ENCODE measurements around the gene KLHL14. TPM values are rescaled to one million over a fixed set of nuclear protein-coding genes. Genes with fewer than 3 reads are reported as not detected.

The KLHL14 gene
- total and polyA plus RNA-seq, 4 experiments from 2014 or later: 0.05 TPM; not detected in 3

GRCh38 chr18:32717126-32717525 lies 55.7 kb downstream of the KLHL14 start:
- H3K4me3 ChIP-seq (ENCODE audit: low read length in 2 of 2): no peak overlapping the region
- H3K36me3 ChIP-seq (ENCODE audit: insufficient read depth, low read length): no peaks in the 10 kb centered on the region
- H3K36me3 Mint-ChIP-seq: no peaks in the 10 kb centered on the region
- DNase-seq: no peak
- no peak overlapping the region for H3K4me3 Mint-ChIP-seq
- peaks cover 0 to 5% (median 0%) of the 10 kb centered on the region in 8 donors for H3K9me3 Mint-ChIP-seq
- H3K27ac Mint-ChIP-seq: no peak overlapping the region
- H3K4me1 ChIP-seq (ENCODE audit: insufficient read depth, low read length): no peaks in the 10 kb centered on the region
- H3K27ac ChIP-seq (ENCODE audit: low read depth, low read length): no peak overlapping the region
- intact Hi-C loops (cut with micrococcal nuclease): no loop called here
- no peaks in the 10 kb centered on the region for H3K9me3 ChIP-seq (ENCODE audit: control insufficient read depth in 1 of 2, low read length in 2 of 2)
- peaks cover 0 to 3% (median under 1%) of the 10 kb centered on the region in 4 donors for H3K4me1 Mint-ChIP-seq
- H3K27me3 Mint-ChIP-seq: peaks cover 0 to 3% of the 10 kb centered on the region in 2 donors
- CTCF ChIA-PET (ENCODE audit: partially characterized antibody): interaction anchor here (1.4 kb wide), 1 partner anchor 10 kb away, joined by 4 read pairs; no protein-coding TSS in a partner anchor
- POLR2A ChIA-PET (ENCODE audit: partially characterized antibody): no interaction called here
- no peaks in the 10 kb centered on the region for H3K27me3 ChIP-seq (ENCODE audit: insufficient read depth, low read length)

- intact Hi-C loops (cut with micrococcal nuclease): no loop called here
- Mint-ChIP-seq H3K4me1 (peaks cover 0 to 3% (median under 1%) of the 10 kb centered on the region in 4 donors), H3K27me3 (no peaks in the 10 kb centered on the region), H3K9me3 (peaks cover 0 to 2% (median 0%) of the 10 kb centered on the region in 8 donors), H3K4me3 (no peak overlapping the region), H3K36me3 (no peaks in the 10 kb centered on the region), H3K27ac (no peak overlapping the region)
- POLR2A ChIA-PET (ENCODE audit: partially characterized antibody): no interaction called here
- no peak overlapping the region for H3K4me3 ChIP-seq (ENCODE audit: low read length in 2 of 2)
- CTCF ChIA-PET (ENCODE audit: partially characterized antibody): interaction anchor here (1.1 to 1.2 kb wide), 2 partner anchors 10 kb away, joined by 3 to 5 read pairs; no protein-coding TSS in a partner anchor
- H3K9me3 ChIP-seq (ENCODE audit: control insufficient read depth in 1 of 2, low read length in 2 of 2): no peaks in the 10 kb centered on the region
- no peaks in the 10 kb centered on the region for H3K27me3 ChIP-seq (ENCODE audit: insufficient read depth, low read length)
- peak in 4 of 5 donors; percentile 12 to 19 (median 14) for DNase-seq
- no peaks in the 10 kb centered on the region for H3K36me3 ChIP-seq (ENCODE audit: insufficient read depth, low read length)
- H3K27ac ChIP-seq (ENCODE audit: low read depth, low read length): no peak overlapping the region
- H3K4me1 ChIP-seq (ENCODE audit: insufficient read depth, low read length): no peaks in the 10 kb centered on the region
Measured at GRCh38 chr18:32714571-32715148, 58.2 kb downstream of the KLHL14 start.

GRCh38 chr18:32712860-32713259 lies 60.0 kb downstream of the KLHL14 start:
- no peaks in the 10 kb centered on the region for H3K27me3 ChIP-seq (ENCODE audit: insufficient read depth, low read length)
- peaks cover 0 to 2% (median 0%) of the 10 kb centered on the region in 8 donors for H3K9me3 Mint-ChIP-seq
- no peak overlapping the region for H3K4me3 ChIP-seq (ENCODE audit: low read length in 2 of 2)
- ChIA-PET CTCF (ENCODE audit: partially characterized antibody) (no interaction called here), POLR2A (ENCODE audit: partially characterized antibody) (no interaction called here)
- H3K27ac ChIP-seq (ENCODE audit: low read depth, low read length): no peak overlapping the region
- H3K27me3 Mint-ChIP-seq: no peaks in the 10 kb centered on the region
- H3K36me3 Mint-ChIP-seq: no peaks in the 10 kb centered on the region
- peaks cover 0 to 3% (median under 1%) of the 10 kb centered on the region in 4 donors for H3K4me1 Mint-ChIP-seq
- intact Hi-C loops (cut with micrococcal nuclease): no loop called here
- no peak for DNase-seq
- H3K4me1 ChIP-seq (ENCODE audit: insufficient read depth, low read length): no peaks in the 10 kb centered on the region
- no peak overlapping the region for H3K4me3 Mint-ChIP-seq
- no peak overlapping the region for H3K27ac Mint-ChIP-seq
- H3K9me3 ChIP-seq (ENCODE audit: control insufficient read depth in 1 of 2, low read length in 2 of 2): no peaks in the 10 kb centered on the region
- H3K36me3 ChIP-seq (ENCODE audit: insufficient read depth, low read length): no peaks in the 10 kb centered on the region

- POLR2A ChIA-PET (ENCODE audit: partially characterized antibody): no interaction called here
- no peak overlapping the region for H3K27ac Mint-ChIP-seq
- no peaks in the 10 kb centered on the region for H3K27me3 ChIP-seq (ENCODE audit: insufficient read depth, low read length)
Measured at GRCh38 chr18:32711862-32712261, 61.0 kb downstream of the KLHL14 start.

GRCh38 chr18:32707586-32707985 lies 65.2 kb downstream of the KLHL14 start:
- Mint-ChIP-seq H3K4me1 (no peaks in the 10 kb centered on the region), H3K4me3 (no peak overlapping the region), H3K9me3 (no peaks in the 10 kb centered on the region), H3K27me3 (no peaks in the 10 kb centered on the region), H3K36me3 (no peaks in the 10 kb centered on the region), H3K27ac (no peak overlapping the region)
- DNase-seq: no peak
- no peak overlapping the region for H3K27ac ChIP-seq (ENCODE audit: low read depth, low read length)
- no peak overlapping the region for H3K4me3 ChIP-seq (ENCODE audit: low read length in 2 of 2)
- H3K9me3 ChIP-seq (ENCODE audit: control insufficient read depth in 1 of 2, low read length in 2 of 2): no peaks in the 10 kb centered on the region
- H3K4me1 ChIP-seq (ENCODE audit: insufficient read depth, low read length): no peaks in the 10 kb centered on the region
- H3K36me3 ChIP-seq (ENCODE audit: insufficient read depth, low read length): no peaks in the 10 kb centered on the region
- intact Hi-C loops (cut with micrococcal nuclease): no loop called here
- ChIA-PET CTCF (ENCODE audit: partially characterized antibody) (interaction anchor here (1.1 kb wide), 1 partner anchor 9 kb away, joined by 4 read pairs; no protein-coding TSS in a partner anchor), POLR2A (ENCODE audit: partially characterized antibody) (no interaction called here)
- H3K27me3 ChIP-seq (ENCODE audit: insufficient read depth, low read length): no peaks in the 10 kb centered on the region

More at GRCh38 chr18:32711862-32712261, 61.0 kb downstream of the KLHL14 start:
- Histone ChIP-seq H3K4me1 (ENCODE audit: insufficient read depth, low read length) (no peaks in the 10 kb centered on the region), H3K9me3 (ENCODE audit: control insufficient read depth in 1 of 2, low read length in 2 of 2) (no peaks in the 10 kb centered on the region), H3K4me3 (ENCODE audit: low read length in 2 of 2) (no peak overlapping the region), H3K36me3 (ENCODE audit: insufficient read depth, low read length) (no peaks in the 10 kb centered on the region), H3K27ac (ENCODE audit: low read depth, low read length) (no peak overlapping the region)
- no peaks in the 10 kb centered on the region for H3K9me3 Mint-ChIP-seq
- H3K36me3 Mint-ChIP-seq: no peaks in the 10 kb centered on the region
- H3K4me1 Mint-ChIP-seq: peaks cover 0 to 3% (median under 1%) of the 10 kb centered on the region in 4 donors
- no peak overlapping the region for H3K4me3 Mint-ChIP-seq
- no peaks in the 10 kb centered on the region for H3K27me3 Mint-ChIP-seq
- CTCF ChIA-PET (ENCODE audit: partially characterized antibody): no interaction called here
- intact Hi-C loops (cut with micrococcal nuclease): no loop called here
- DNase-seq: no peak

- no peaks in the 10 kb centered on the region for H3K9me3 ChIP-seq (ENCODE audit: control insufficient read depth in 1 of 2, low read length in 2 of 2)
- no peaks in the 10 kb centered on the region for H3K36me3 ChIP-seq (ENCODE audit: insufficient read depth, low read length)
- Mint-ChIP-seq H3K9me3 (no peaks in the 10 kb centered on the region), H3K4me1 (no peaks in the 10 kb centered on the region), H3K4me3 (no peak overlapping the region), H3K27me3 (no peaks in the 10 kb centered on the region), H3K27ac (no peak overlapping the region), H3K36me3 (no peaks in the 10 kb centered on the region)
- ChIA-PET CTCF (ENCODE audit: partially characterized antibody) (interaction anchor here (1.1 kb wide), 1 partner anchor 9 kb away, joined by 4 read pairs; no protein-coding TSS in a partner anchor), POLR2A (ENCODE audit: partially characterized antibody) (no interaction called here)
- intact Hi-C loops (cut with micrococcal nuclease): no loop called here
- H3K27ac ChIP-seq (ENCODE audit: low read depth, low read length): no peak overlapping the region
- no peaks in the 10 kb centered on the region for H3K4me1 ChIP-seq (ENCODE audit: insufficient read depth, low read length)
- H3K27me3 ChIP-seq (ENCODE audit: insufficient read depth, low read length): no peaks in the 10 kb centered on the region
- no peak overlapping the region for H3K4me3 ChIP-seq (ENCODE audit: low read length in 2 of 2)
- no peak for DNase-seq
Measured at GRCh38 chr18:32707147-32707546, 65.7 kb downstream of the KLHL14 start.

- H3K27me3 Mint-ChIP-seq: no peaks in the 10 kb centered on the region
- ChIA-PET CTCF (ENCODE audit: partially characterized antibody) (no interaction called here), POLR2A (ENCODE audit: partially characterized antibody) (no interaction called here)
- H3K9me3 Mint-ChIP-seq: peaks cover 0 to 1% (median 0%) of the 10 kb centered on the region in 8 donors
- no peak for DNase-seq
- Histone ChIP-seq H3K27me3 (ENCODE audit: insufficient read depth, low read length) (no peaks in the 10 kb centered on the region), H3K9me3 (ENCODE audit: control insufficient read depth in 1 of 2, low read length in 2 of 2) (no peaks in the 10 kb centered on the region), H3K4me1 (ENCODE audit: insufficient read depth, low read length) (no peaks in the 10 kb centered on the region), H3K4me3 (ENCODE audit: low read length in 2 of 2) (no peak overlapping the region), H3K36me3 (ENCODE audit: insufficient read depth, low read length) (no peaks in the 10 kb centered on the region), H3K27ac (ENCODE audit: low read depth, low read length) (no peak overlapping the region)
- H3K27ac Mint-ChIP-seq: no peak overlapping the region
- H3K4me3 Mint-ChIP-seq: no peak overlapping the region
- intact Hi-C loops (cut with micrococcal nuclease): no loop called here
- H3K4me1 Mint-ChIP-seq: no peaks in the 10 kb centered on the region
- no peaks in the 10 kb centered on the region for H3K36me3 Mint-ChIP-seq
Measured at GRCh38 chr18:32701313-32701712, 71.5 kb downstream of the KLHL14 start.
